ENCODE data around the gene ARHGEF1.
A peak's percentile ranks its signal among the peaks of the same experiment; 100 is the strongest.

Gene ARHGEF1

GRCh38 chr19:41920882-41921576, 38.0 kb downstream of the ARHGEF1 start:
- no peak for DNase-seq

GRCh38 chr19:41921577-41922576, 38.9 kb downstream of the ARHGEF1 start:
- DNase-seq = no peak

DNA sequence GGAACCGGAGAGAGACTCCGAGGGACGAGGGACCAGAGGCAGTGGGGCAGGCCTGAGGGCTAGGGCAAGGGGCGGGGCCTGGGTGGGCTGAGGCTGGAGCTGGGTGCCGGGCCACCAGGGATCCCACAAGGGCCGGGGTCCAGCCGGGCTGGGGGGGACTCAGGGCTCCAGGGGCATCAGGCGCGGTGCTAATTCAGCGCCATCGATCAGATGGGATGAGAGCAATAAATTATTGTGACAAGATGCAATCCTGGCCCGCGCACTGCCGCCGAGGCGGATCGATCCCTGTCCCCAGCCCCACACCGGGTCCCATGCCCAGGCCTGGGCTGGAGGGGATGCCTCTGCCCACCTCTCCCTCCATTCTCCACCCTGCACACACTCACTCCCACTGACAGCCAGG, 39.6 kb downstream of the ARHGEF1 start:
- no peak for DNase-seq

GRCh38 chr19:41923045-41923788, 40.2 kb downstream of the ARHGEF1 start:
- no peak for DNase-seq

DNA sequence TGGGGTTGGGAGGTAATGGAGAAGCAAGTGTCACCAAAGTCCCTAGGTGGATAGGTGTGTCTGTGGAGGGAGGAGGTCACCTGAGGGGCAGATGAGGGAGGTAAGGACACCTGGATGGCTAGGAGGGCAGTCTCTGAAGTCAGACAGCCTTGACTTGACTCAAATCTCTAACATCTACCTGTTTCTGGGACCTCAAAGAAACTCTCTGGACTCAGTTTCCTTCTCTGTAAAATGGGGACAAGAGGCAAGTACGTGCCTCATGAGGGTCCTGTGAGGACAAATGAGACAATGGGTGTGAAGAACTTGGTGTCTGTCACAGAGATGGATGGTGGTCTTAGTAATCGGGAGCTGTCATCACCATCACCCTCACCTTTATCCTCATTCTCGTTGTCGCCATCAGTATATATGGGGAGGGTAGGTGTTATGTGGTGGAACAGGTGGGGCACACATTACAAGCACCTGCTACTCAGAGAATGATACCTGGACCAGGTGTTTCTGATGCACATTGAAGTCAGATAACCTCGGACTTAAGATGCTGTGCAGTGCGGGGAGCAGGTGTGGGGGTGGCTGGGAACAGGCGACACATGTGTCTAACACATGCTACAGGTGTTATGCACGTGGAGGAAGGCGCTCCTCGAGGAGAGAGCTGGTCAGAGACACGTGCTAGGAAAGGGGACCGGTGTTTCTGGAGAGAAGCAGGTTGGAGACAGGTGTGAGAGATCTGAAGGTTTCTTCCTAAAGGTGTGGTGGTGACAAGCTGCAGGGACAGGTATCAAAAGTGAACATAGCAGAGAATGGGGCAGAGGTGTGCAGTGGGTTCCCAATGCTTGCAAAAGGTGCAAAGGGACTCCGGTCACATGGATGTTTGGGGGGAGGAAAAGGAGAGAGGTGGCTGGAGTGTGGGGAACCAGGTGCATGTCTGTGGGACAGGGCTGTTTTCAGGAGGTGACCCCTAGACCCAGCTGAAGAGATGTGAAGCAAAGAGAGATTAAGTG, 41.5 kb downstream of the ARHGEF1 start:
- no peak for DNase-seq

DNA sequence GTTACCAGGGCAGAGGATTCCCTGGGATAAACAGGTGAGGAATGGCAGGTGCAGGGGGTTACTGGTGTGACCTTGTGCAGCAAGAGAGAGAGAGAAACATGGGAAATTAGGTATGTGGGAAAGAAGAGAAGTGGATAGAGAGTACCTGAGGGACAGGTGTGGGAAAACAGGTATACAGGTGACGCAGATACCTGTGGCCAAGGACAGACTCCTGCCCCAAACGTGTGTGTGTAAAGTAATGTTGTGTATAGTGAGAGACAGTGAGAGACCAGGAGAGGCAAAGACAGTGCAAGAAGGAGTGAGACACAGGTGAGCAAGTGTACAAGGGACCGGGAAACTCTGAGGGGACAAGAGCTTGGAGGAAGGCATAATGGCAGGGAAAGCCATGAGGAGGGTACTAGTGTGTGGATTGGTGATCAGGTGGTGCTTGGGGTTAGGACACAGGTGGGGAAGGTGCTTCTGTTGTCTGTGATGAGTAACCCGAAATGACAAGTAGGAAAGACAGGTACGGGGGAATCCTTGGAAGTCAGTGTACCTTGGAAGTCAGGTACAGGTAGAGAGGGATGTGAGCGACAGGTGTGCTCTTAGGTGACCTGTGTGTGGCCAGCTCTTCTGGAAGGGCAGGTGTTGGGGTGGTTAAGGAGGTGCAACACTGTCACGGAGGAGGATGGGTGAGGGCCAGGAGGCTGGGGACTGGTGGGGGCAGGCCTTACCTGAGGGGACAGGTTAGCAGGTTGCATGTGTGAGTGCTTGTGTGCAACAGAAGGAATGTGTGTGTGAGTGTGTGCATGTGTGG, 42.4 kb downstream of the ARHGEF1 start:
- DNase-seq = no peak

DNA sequence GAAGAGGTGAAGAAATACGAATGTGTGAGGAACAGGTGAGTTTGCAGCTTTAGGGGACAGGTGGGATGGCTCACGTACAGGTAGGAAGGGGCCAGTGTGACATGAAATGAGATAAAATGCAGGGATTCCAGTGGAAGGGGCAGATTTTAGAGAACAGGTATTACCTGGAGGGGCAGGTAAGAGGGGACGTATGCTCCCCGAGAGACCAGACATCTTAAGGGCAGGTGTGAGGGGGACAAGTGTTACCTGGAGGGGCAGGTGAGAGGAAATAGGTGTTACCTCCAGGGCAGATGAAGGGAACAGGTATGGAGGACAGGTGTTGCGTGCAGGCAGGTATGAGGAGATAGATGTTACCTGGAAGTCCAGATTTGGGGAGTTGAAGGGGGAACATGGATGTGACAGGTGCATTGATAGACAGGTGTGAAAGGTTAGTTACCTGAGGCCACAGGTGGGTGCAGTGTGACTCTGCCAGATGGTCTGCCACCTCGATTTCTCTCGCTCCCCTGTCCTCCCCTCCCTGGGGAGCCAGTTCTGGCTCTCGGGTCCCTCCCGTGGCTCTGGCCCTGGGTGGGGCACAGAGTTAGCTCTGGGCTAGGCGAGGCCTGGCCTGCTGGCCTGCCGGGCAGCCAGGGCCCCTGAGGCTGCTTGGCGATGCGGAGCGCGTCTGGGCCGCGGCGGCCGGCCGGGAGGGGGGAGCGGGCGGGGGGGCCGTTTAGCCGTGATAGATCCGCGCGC, 43.2 kb downstream of the ARHGEF1 start:
- DNase-seq = no peak

DNA sequence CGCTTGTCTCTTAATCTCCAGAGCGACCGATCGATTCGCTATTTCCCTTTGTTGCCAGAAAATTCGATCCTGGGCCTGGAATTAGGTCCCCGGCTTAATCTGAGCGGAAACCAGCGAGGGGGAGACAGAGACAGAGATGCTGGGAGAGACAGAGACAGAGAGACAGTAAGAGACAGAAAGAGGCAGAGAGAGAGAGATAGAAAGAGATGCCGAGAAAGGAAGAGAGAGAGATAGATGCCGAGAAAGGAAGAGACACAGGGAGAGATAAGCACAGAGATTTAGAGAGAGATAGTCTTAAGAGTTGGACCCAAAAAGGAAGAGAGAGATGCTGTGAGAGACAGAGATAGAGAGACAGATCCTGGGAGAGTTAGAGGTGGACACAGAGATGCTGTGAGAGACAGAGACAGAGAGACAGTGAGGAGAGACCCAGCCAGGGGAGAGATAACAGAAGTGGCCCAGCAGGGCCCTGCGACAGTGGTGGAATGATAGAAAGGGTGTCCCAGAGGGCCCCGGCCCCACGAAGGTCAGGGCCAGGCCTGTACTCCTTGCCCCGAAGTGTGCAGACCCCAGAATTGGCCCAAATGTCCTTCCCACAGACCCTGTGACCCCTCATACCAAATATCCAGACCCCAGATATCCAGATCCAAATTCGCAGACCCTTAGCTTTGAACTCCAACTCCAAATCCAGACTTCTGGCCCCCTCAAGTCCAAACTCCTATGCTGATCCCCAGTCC, 43.9 kb downstream of the ARHGEF1 start:
- DNase-seq = no peak

GRCh38 chr19:41927497-41928192, 44.7 kb downstream of the ARHGEF1 start:
- DNase-seq = peak; percentile 41

DNA sequence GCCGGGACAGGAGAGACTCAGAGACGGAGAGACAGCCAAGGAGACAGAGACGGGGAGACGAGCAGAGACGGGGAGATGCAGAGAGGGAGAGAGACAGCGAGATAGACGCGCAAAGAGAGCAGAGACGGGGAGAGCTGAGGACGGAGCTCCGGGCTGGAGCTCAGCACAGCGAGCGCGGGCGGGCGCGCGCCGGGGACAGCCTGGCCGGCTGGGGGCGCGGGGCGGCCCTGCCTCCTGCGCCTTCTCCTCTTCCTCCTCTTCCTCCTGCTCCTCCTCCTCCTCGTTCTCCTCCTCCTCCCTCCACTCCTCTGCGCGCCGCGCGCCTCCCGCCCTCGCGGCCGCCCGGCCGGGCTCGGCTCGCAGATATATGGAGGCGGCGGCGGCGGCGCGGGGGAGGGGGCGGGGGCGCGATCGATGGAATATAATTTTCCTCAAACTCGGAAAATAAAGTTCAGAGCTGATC, 45.3 kb downstream of the ARHGEF1 start, which contains the start of gene ERFL:
TSS of gene ERFL (minus strand) at position 229 of the 463 bp plus-strand sequence. CDS start 15,530 bp downstream, outside the sequence.
- no peak for DNase-seq

DNA sequence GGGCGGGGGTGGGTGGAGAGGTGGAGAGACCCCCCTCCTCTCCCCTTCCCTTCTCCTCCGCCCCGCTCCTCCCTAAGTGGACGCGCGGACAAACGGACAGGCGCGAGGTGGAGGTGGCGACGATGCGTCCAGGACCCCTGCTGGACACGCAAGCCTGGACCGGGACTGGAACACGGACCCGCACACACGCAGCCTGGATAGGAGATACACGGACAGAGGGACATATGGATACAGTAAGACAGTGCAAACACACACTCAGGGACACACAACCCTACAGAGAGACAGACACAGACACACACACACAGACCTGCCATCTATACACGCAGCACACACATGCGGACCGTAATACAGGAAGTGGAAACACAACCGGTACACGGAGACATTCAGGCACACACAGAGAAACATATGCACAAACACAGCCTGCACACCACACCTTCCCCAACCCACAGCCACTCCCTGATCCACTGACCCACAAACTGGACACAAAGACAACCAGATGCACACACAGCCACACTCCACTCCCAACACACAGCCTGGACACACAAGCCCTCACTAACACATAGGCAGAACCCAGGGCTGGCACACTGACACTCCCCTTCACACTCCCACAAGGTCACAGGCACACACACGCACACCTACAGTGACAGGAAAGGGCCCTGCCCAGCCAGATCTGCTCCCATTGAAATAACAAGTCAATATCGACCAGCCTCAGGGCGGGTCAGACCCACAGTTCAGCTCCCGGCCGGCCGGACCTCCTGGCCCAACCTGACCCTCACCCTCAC, 46.0 kb downstream of the ARHGEF1 start:
- no peak for DNase-seq

DNA sequence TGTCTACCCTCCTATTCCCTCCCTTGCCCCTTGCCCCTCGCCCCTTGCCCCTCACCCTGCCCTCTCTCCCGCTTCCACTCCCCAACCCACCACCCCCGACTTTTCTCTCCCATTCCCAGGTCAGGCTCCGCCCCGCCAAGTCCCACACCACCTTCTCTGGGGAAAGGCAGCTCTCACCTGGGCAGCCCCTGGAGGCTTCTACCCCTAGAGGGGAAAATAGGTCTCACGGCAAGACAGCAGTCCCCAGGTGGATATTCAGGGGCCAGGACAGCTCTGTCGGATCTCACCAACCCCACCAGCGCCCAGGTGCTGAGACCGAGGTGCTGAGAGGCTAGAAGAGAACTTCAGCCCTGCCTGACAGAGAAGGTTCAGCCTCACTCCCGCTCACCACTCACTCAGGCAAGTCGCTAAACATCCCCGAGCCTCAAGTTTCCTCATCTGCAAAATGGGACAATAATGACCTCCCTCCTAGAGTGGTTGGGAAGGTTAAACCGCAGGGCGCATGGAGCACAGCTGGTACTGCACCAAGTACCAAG, 46.6 kb downstream of the ARHGEF1 start:
- no peak for DNase-seq

DNA sequence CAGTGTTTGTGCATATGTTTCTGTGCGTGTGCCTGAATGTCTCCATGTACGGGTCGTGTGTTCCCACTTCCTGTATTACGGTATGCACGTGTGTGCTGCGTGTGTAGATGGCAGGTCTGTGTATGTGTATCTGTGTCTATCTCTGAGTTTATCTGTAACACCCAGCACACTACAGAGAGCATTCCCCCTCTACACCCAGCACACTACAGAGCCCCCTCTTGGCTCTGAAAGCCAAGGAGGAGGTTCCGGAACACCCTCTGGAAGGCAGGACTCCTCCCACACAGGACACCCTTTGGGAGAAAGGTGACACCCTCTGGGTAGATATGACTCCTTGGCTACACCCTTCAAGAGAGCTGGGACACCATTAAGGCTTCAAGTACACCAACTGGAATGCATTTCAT, 47.3 kb downstream of the ARHGEF1 start:
- DNase-seq = no peak

GRCh38 chr19:41930926-41931592, 48.1 kb downstream of the ARHGEF1 start:
- no peak for DNase-seq

- no peak for DNase-seq
Measured at GRCh38 chr19:41932259-41932719, 49.3 kb downstream of the ARHGEF1 start.

DNA sequence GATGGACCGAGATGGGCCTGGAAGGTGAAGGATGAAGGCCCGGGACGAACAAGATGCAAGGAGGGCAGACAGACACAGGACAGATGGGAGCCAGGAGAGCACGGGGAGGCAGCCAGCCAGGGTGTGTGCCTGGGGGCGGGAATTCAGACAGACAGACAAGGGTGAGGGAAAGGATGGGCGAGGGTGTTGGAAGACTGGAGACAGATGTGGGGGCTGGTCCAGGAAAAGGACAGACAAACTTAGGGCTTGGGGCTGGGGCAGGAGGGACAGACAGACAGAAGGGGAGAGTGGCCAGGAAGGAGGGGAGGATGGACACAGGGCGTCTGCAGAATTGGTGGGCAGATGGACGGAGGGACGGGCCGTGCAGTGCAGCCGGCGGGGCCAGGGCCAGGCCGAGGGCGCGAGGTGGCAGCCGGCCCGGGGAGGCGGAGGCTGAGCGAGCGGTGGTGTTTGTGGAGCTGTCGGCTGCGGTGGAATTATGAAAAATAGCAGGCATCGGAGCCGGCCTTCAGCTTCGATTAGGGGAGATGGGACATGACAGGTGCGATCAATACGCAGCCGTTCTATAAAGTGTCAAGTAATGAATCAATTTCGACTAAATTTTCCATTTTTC, 49.8 kb downstream of the ARHGEF1 start:
- no peak for DNase-seq

Data from activated gamma-delta T cell treated with Interleukin-2 at 50 U/mL for 16 hours (primary cell).